GM12801 (cell line): ENCODE results near the gene BCL10.

ENCODE experiments used
- TF ChIP-seq, protein P1 (sequence below): IDR thresholded peaks from one replicate; pipeline ENCODE4 v1.5.1; 2011; ENCODE audit warnings: control low read depth; ENCODE audit not compliant: insufficient read length; ENCODE audit errors: extremely low read depth

The BCL10 gene

GRCh38 chr1:85308833-85309350 is 32.5 kb upstream of the BCL10 start:
- TF ChIP-seq, protein P1, sequence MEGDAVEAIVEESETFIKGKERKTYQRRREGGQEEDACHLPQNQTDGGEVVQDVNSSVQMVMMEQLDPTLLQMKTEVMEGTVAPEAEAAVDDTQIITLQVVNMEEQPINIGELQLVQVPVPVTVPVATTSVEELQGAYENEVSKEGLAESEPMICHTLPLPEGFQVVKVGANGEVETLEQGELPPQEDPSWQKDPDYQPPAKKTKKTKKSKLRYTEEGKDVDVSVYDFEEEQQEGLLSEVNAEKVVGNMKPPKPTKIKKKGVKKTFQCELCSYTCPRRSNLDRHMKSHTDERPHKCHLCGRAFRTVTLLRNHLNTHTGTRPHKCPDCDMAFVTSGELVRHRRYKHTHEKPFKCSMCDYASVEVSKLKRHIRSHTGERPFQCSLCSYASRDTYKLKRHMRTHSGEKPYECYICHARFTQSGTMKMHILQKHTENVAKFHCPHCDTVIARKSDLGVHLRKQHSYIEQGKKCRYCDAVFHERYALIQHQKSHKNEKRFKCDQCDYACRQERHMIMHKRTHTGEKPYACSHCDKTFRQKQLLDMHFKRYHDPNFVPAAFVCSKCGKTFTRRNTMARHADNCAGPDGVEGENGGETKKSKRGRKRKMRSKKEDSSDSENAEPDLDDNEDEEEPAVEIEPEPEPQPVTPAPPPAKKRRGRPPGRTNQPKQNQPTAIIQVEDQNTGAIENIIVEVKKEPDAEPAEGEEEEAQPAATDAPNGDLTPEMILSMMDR = no peak

GRCh38 chr1:85307987-85308832 is 31.8 kb upstream of the BCL10 start:
- TF ChIP-seq, protein P1 = peak; percentile 45

DNA sequence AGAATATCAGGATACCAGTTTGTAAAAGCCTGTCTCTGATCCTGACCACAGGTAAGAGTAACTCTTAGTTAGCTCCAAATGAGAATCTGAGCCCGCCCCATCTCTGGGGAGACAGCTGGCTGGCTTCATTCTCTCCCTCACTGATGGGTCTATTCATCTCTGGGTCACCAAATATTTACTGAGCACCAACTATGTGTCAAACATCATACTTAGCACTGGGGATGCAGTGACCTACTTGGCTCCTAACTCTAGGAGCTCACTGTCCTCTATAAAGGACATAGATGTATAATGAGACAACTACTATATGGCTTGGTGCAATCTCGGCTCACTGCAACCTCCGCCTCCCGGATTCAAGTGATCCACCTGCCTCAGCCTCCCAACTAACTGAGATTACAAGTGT is 29.8 kb upstream of the BCL10 start:
- TF ChIP-seq, protein P1 = no peak

DNA sequence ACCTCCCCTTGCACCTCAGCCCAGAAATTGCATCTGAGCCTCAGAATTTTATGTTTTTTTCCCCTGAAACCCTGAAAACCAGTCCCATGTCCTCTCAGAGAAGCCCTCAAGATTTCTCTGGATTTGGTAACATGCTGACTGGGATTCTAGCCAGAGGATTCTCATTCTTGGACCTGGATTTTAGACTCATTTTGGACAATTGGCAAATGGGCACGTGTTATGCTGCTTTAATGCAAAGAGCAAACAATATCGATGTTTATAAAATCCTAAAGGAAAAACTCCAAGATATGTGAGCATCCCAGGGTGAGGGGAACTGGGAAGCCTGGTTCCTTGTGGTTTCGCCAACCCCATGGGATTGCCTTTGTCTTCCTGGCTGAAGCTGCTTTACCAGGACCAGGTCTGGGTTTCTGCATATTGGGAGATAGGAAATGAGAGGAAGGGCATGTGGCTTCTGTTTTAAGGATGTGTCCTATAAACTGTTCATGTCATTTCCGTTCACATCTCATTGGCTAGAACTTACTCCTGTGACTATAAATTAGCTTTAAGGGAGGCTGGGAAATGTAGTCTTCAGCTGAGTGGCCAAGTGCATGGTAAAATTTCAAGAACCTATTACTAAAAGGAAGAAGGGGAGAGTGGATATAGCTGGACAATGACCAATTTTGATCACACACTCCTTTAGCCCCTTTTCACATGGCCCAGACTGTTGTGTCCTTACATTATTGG is 27.2 kb upstream of the BCL10 start:
- TF ChIP-seq, protein P1 = no peak

GRCh38 chr1:85300140-85300539 is 23.7 kb upstream of the BCL10 start:
- TF ChIP-seq, protein P1 = no peak

GRCh38 chr1:85297855-85298629 is 21.6 kb upstream of the BCL10 start:
- TF ChIP-seq, protein P1 = no peak

- TF ChIP-seq, protein P1 = no peak
These were observed 21.1 kb upstream of the BCL10 start for GRCh38 chr1:85297538-85297854.
